A673 (cell line): ENCODE data around the gene SRPRA. TPM values are rescaled to one million over a fixed set of nuclear protein-coding genes. Genes with fewer than 3 reads are reported as not detected.

ENCODE experiments used
- BruUV-seq: library from RNA; stranded (reverse); fragments of 400-500 nt; replicated peaks from 2 replicates; lab custom pipeline; 2021; lab: Mats Ljungman, UMichigan
- CTCF ChIA-PET: fragments of 300-600 bp; sonication (Branson Sonifier 250); formaldehyde crosslinking; loops from one replicate; lab custom pipeline; 2022; ENCODE audit warnings: antibody characterized with exemption; lab: Charles Lee
- POLR2A ChIA-PET: fragments of 300-600 bp; sonication (Branson Sonifier 250); formaldehyde crosslinking; loops from one replicate; lab custom pipeline; 2022; ENCODE audit warnings: antibody characterized with exemption; ENCODE audit not compliant: low non-redundant PET; lab: Charles Lee
- DNase-seq: peaks from one replicate; pipeline ENCODE4 v3.0.0-alpha.2; 2015; ENCODE audit warnings: low spot score
- H3K27ac ChIP-seq: fragments of 200-600 bp; sonication (generic); 2 replicates; pipeline ENCODE4 v1.5.1; 2016; ENCODE audit warnings: mixed run types, low read depth, mild to moderate bottlenecking, mixed read lengths, antibody characterized with exemption, low read length; ENCODE audit not compliant: poor library complexity, severe bottlenecking
- H3K27me3 ChIP-seq: fragments of 200-600 bp; sonication (generic); replicated peaks from 2 replicates; pipeline ENCODE4 v1.6.1; 2017; ENCODE audit warnings: mixed run types, low read depth, mild to moderate bottlenecking, mixed read lengths, antibody characterized with exemption, low read length; ENCODE audit not compliant: insufficient read depth, poor library complexity
- H3K36me3 ChIP-seq: fragments of 200-600 bp; sonication (generic); 2 replicates; pipeline ENCODE4 v1.6.1; 2016; ENCODE audit warnings: mixed run types, mild to moderate bottlenecking, mixed read lengths, antibody characterized with exemption, low read length; ENCODE audit not compliant: insufficient read depth, poor library complexity, severe bottlenecking
- H3K4me1 ChIP-seq: fragments of 200-600 bp; sonication (generic); 2 replicates; pipeline ENCODE4 v1.6.1; 2017; ENCODE audit warnings: mixed run types, mild to moderate bottlenecking, mixed read lengths, antibody characterized with exemption, low read length; ENCODE audit not compliant: insufficient read depth, poor library complexity, severe bottlenecking
- H3K4me3 ChIP-seq: fragments of 200-600 bp; sonication (generic); 2 replicates; pipeline ENCODE4 v1.5.1; 2016; ENCODE audit warnings: low read depth, mixed run types, mild to moderate bottlenecking, mixed read lengths, low read length; ENCODE audit not compliant: poor library complexity, severe bottlenecking
- H3K9me3 ChIP-seq: fragments of 200-600 bp; sonication (generic); 2 replicates; pipeline ENCODE4 v1.6.1; 2016; ENCODE audit warnings: mixed run types, low read depth, mild to moderate bottlenecking, mixed read lengths, antibody characterized with exemption, low read length; ENCODE audit not compliant: poor library complexity, severe bottlenecking
- EZH2 ChIP-seq: fragments of 200-600 bp; sonication (generic); IDR thresholded peaks from 2 replicates; pipeline ENCODE4 v1.6.1; 2017; ENCODE audit warnings: borderline replicate concordance, low read depth, mild to moderate bottlenecking, mixed read lengths, antibody characterized with exemption, low read length; ENCODE audit not compliant: poor library complexity, severe bottlenecking
- intact Hi-C: fragments of 100-400 bp; cut with micrococcal nuclease; formaldehyde crosslinking; loops from one replicate; pipeline ENCODE4 v1.10.0; 2022; ENCODE audit not compliant: unreplicated experiment
- total RNA-seq: library from RNA; stranded (reverse); gene quantifications from 2 replicates; pipeline ENCODE4 v1.2.3, GENCODE V29; 2021
- TF ChIP-seq, protein P1 (sequence below): fragments of 300-800, 200-600 bp; sonication (generic); conservative IDR thresholded peaks from 2 replicates; pipeline ENCODE4 v1.5.1; 2017; ENCODE audit warnings: low read depth, mild to moderate bottlenecking, antibody characterized with exemption, low read length, moderate library complexity, mixed read lengths

The SRPRA gene
- total RNA-seq, 1 experiment from 2014 or later, result 136 TPM

DNA sequence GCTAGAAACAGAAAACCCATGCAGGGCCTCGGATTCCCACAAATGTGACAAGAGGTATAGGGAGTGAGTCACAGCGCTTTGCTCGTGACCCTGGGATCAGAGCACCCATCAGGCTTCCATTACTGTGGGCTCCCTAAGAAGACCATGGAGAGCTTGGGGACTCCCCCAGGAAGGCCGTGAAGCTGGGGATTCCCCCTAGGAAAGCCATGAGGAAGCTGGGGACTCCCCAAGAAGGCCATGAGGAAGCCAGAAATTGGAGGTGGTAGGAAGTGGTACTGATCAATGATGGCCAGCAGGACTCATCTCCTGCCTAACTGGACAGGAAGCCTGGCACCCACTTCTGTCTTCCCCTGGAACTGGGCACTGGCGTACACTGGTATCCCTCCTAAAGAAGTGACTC, 25.0 kb upstream of the SRPRA start:
- ChIA-PET CTCF (no interaction called here), POLR2A (no interaction called here)
- Histone ChIP-seq H3K27ac (no peak overlapping the region), H3K9me3 (no peaks in the 10 kb centered on the region), H3K27me3 (no peaks in the 10 kb centered on the region), H3K4me1 (no peaks in the 10 kb centered on the region), H3K36me3 (peaks cover 15% of the 10 kb centered on the region), H3K4me3 (no peak overlapping the region)
- intact Hi-C loops, result no loop called here
- no TSS peak for BruUV-seq
- no peak for DNase-seq
- TF ChIP-seq, protein P1, sequence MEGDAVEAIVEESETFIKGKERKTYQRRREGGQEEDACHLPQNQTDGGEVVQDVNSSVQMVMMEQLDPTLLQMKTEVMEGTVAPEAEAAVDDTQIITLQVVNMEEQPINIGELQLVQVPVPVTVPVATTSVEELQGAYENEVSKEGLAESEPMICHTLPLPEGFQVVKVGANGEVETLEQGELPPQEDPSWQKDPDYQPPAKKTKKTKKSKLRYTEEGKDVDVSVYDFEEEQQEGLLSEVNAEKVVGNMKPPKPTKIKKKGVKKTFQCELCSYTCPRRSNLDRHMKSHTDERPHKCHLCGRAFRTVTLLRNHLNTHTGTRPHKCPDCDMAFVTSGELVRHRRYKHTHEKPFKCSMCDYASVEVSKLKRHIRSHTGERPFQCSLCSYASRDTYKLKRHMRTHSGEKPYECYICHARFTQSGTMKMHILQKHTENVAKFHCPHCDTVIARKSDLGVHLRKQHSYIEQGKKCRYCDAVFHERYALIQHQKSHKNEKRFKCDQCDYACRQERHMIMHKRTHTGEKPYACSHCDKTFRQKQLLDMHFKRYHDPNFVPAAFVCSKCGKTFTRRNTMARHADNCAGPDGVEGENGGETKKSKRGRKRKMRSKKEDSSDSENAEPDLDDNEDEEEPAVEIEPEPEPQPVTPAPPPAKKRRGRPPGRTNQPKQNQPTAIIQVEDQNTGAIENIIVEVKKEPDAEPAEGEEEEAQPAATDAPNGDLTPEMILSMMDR, result no peak

DNA sequence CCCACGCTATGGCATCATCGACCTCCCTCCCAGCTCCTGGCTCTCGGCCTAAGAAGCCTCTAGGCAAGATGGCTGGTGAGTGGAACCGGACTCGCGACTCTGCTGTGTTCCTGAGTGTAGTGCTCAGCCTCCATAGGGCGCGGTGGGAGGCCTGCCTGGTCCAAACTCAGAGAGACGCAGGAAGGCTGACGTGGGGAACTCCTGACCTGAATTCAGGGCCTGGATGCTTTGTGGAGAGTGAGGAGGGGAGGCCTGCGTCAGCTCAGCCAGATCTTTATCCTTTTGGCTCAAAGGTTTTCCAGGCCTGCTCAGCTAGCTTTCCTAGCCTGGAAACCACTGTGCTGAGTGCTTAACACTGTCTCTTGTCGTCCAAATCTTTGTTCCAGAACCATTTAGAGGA, 22.2 kb upstream of the SRPRA start:
- no peak for TF ChIP-seq EZH2
- TF ChIP-seq, protein P1, result no peak
- CTCF ChIA-PET, result no interaction called here
- no peak overlapping the region for H3K27ac ChIP-seq
- peaks cover 15% of the 10 kb centered on the region for H3K36me3 ChIP-seq
- intact Hi-C loops, result no loop called here
- no peaks in the 10 kb centered on the region for H3K4me1 ChIP-seq
- H3K9me3 ChIP-seq, result no peaks in the 10 kb centered on the region
- BruUV-seq, result no TSS peak
- H3K4me3 ChIP-seq, result no peak overlapping the region
- no peaks in the 10 kb centered on the region for H3K27me3 ChIP-seq
- no peak for DNase-seq
- POLR2A ChIA-PET, result no interaction called here

DNA sequence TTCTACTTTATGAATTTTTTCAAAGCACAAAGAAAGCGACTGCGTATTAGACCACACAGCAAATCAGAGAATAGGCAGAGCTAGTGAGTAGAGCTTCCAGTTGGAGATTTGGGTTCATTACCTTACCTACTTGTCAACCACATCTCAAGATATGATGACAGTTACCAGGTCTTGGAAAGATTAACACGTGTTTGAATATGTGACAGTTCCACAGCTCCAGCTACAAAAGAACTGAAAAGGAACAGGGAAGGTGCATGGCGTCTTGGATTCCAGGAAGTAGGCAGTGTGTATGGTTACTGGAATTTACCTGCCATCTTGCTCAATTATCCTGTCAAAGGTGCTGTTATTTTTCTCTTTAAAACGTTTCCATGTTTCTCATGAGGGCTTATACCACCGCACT, 19.5 kb upstream of the SRPRA start:
- intact Hi-C loops, result no loop called here
- ChIA-PET POLR2A (interaction anchor here (0.6 kb wide), 1 partner anchor 176 kb away, joined by 8 read pairs; no protein-coding TSS in a partner anchor), CTCF (no interaction called here)
- Histone ChIP-seq H3K27me3 (no peaks in the 10 kb centered on the region), H3K4me1 (peaks cover 8% of the 10 kb centered on the region), H3K4me3 (no peak overlapping the region), H3K27ac (no peak overlapping the region), H3K9me3 (no peaks in the 10 kb centered on the region), H3K36me3 (peaks cover 11% of the 10 kb centered on the region)
- no TSS peak for BruUV-seq
- TF ChIP-seq, protein P1, result no peak
- TF ChIP-seq EZH2, result no peak
- DNase-seq, result no peak
